GM12878 (cell line): Measurements from ENCODE around the gene PRF1. TPM values are rescaled to one million over a fixed set of nuclear protein-coding genes. Genes with fewer than 3 reads are reported as not detected.

Source experiments
- ATAC-seq: fragments of 200-7000 bp; cut with Tn5 transposase; 3 replicates; pipeline ENCODE4 v1.9.1; 2020; ENCODE audit warnings: mild to moderate bottlenecking, moderate library complexity
- BruUV-seq: library from RNA; stranded (reverse); fragments of 400-500 nt; replicated peaks from 2 replicates; lab custom pipeline; 2021; lab: Mats Ljungman, UMichigan
- CTCF ChIA-PET: fragments of 300-600 bp; sonication (Branson Sonifier 250); formaldehyde crosslinking; extraction: SDS; loops from one replicate; lab custom pipeline; 2021; ENCODE audit warnings: inconsistent platforms; lab: Yijun Ruan, JAX
- POLR2A ChIA-PET: fragments of 350-600 bp; formaldehyde crosslinking; extraction: SDS; loops from one replicate; lab custom pipeline; 2021; ENCODE audit warnings: inconsistent platforms; lab: Charles Lee
- RAD21 ChIA-PET: fragments of 300-600 bp; sonication (Branson Sonifier 250); formaldehyde crosslinking; loops from one replicate; lab custom pipeline; 2023; ENCODE audit warnings: antibody characterized with exemption; ENCODE audit not compliant: unreplicated experiment; lab: Charles Lee
- SMC1A ChIA-PET: fragments of 300-600 bp; sonication (Branson Sonifier 250); formaldehyde crosslinking; loops from one replicate; lab custom pipeline; 2023; ENCODE audit not compliant: unreplicated experiment, uncharacterized antibody; lab: Charles Lee
- DNase-seq: peaks from one replicate; pipeline ENCODE4 v3.0.0-alpha.2; 2011; ENCODE audit warnings: low read depth, low spot score
- FAIRE-seq: peaks from 3 replicates; lab custom pipeline; 2011; peaks lifted over from hg19 to GRCh38; lab: Jason Lieb, UNC
- H2AFZ ChIP-seq: 2 replicates; pipeline ENCODE4 v1.6.0; 2011; ENCODE audit warnings: low read depth, low read length, control low read depth; ENCODE audit not compliant: control insufficient read depth
- H3K27ac ChIP-seq: 2 replicates; pipeline ENCODE4 v1.5.1; 2011; ENCODE audit warnings: control low read depth; ENCODE audit not compliant: control insufficient read depth, insufficient read depth
- H3K27me3 ChIP-seq, 2 experiments: replicated peaks in 1 of 2; 2 replicates each; pipeline versions ENCODE4 v1.6.0 to v1.6.1; 2011; ENCODE audit warnings: low read length in 1 of 2; ENCODE audit not compliant: control insufficient read depth in 2 of 2, insufficient read depth in 2 of 2
- H3K36me3 ChIP-seq, 2 experiments: 2 replicates each; pipeline ENCODE4 v1.5.1; 2011; ENCODE audit warnings: low read length in 1 of 2; ENCODE audit not compliant: control insufficient read depth in 2 of 2, insufficient read depth in 2 of 2
- H3K4me1 ChIP-seq: 2 replicates; pipeline ENCODE4 v1.6.1; 2011; ENCODE audit warnings: mild to moderate bottlenecking, low read length, moderate library complexity, mixed read lengths; ENCODE audit not compliant: control insufficient read depth, insufficient read depth
- H3K4me2 ChIP-seq: 2 replicates; pipeline ENCODE4 v1.6.0; 2011; ENCODE audit warnings: control low read depth; ENCODE audit not compliant: control insufficient read depth, insufficient read depth
- H3K4me3 ChIP-seq: fragments of 200-600 bp; sonication (generic); 2 replicates; pipeline ENCODE4 v1.5.1; 2016
- H3K79me2 ChIP-seq: 2 replicates; pipeline ENCODE4 v1.6.0; 2011; ENCODE audit warnings: low read length; ENCODE audit not compliant: control insufficient read depth, insufficient read depth
- H3K9ac ChIP-seq: 2 replicates; pipeline ENCODE4 v1.8.0; 2011; ENCODE audit warnings: low read length, control low read depth, mixed read lengths; ENCODE audit not compliant: control insufficient read depth, insufficient read depth
- H3K9me3 ChIP-seq: replicated peaks from 3 replicates; pipeline ENCODE4 v1.5.1; 2011; ENCODE audit warnings: mild to moderate bottlenecking, low read length; ENCODE audit not compliant: control insufficient read depth, insufficient read depth
- H4K20me1 ChIP-seq: 2 replicates; pipeline ENCODE4 v1.6.0; 2011; ENCODE audit not compliant: control insufficient read depth, insufficient read depth
- BACH1 ChIP-seq: fragments of 450-650 bp; IDR thresholded peaks from 2 replicates; pipeline ENCODE4 v1.6.1; 2017; ENCODE audit warnings: mild to moderate bottlenecking, borderline replicate concordance
- CBFB ChIP-seq: IDR thresholded peaks from 2 replicates; pipeline ENCODE4 v1.6.1; 2016; ENCODE audit warnings: antibody characterized with exemption, low read depth
- CEBPB ChIP-seq, 2 experiments: fragments of 150-350 bp in 1 of 2; IDR thresholded peaks; 2 replicates each; pipeline ENCODE4 v1.6.1; 2012 to 2014; ENCODE audit warnings: low read depth in 2 of 2, low read length in 2 of 2, borderline replicate concordance in 1 of 2, inconsistent platforms in 1 of 2
- CTCF ChIP-seq, 3 experiments: IDR thresholded peaks in 2 of 3; conservative IDR thresholded peaks in 1 of 3; 2 replicates each; pipeline ENCODE4 v1.5.1; 2011; ENCODE audit warnings: low read depth in 3 of 3, low read length in 3 of 3, mild to moderate bottlenecking in 3 of 3, control low read depth in 2 of 3, moderate library complexity in 2 of 3, inconsistent platforms in 1 of 3, mixed read lengths in 1 of 3; ENCODE audit not compliant: control insufficient read depth in 2 of 3, insufficient read depth in 1 of 3; ENCODE audit errors: extremely low read depth in 1 of 3
- GABPA ChIP-seq: IDR thresholded peaks from 2 replicates; pipeline ENCODE4 v1.6.1; 2014; ENCODE audit warnings: antibody characterized with exemption, low read depth, mild to moderate bottlenecking, inconsistent platforms
- GATAD2B ChIP-seq: fragments of 450-650 bp; conservative IDR thresholded peaks from 2 replicates; pipeline ENCODE4 v1.6.1; 2017; ENCODE audit warnings: low read depth, mild to moderate bottlenecking, moderate library complexity
- HDGF ChIP-seq: fragments of 450-650 bp; IDR thresholded peaks from 2 replicates; pipeline ENCODE4 v1.6.1; 2016; ENCODE audit warnings: antibody characterized with exemption
- KAT2A ChIP-seq: conservative IDR thresholded peaks from 2 replicates; pipeline ENCODE4 v1.6.1; 2011; ENCODE audit warnings: low read depth, low read length; ENCODE audit not compliant: control insufficient read depth
- MAX ChIP-seq: IDR thresholded peaks from 2 replicates; pipeline ENCODE4 v1.6.1; 2012; ENCODE audit warnings: low read depth, low read length, improper control_type of control experiment
- NFYA ChIP-seq: IDR thresholded peaks from 2 replicates; pipeline ENCODE4 v1.6.1; 2011; ENCODE audit warnings: low read depth, mild to moderate bottlenecking, low read length, improper control_type of control experiment, borderline replicate concordance
- SKIL ChIP-seq: fragments of 450-650 bp; IDR thresholded peaks from 2 replicates; pipeline ENCODE4 v1.6.1; 2017; ENCODE audit warnings: mild to moderate bottlenecking, low read depth, inconsistent platforms; ENCODE audit not compliant: poor library complexity, severe bottlenecking
- SMAD5 ChIP-seq: IDR thresholded peaks from 2 replicates; pipeline ENCODE4 v1.6.1; 2016; ENCODE audit warnings: antibody characterized with exemption, low read depth
- SP1 ChIP-seq: IDR thresholded peaks from one replicate; pipeline ENCODE4 v1.6.1; 2011; ENCODE audit warnings: low read depth, low read length
- SPI1 ChIP-seq: IDR thresholded peaks from 2 replicates; pipeline ENCODE4 v1.6.1; 2011; ENCODE audit warnings: low read depth, mild to moderate bottlenecking, low read length, moderate library complexity, borderline replicate concordance; ENCODE audit not compliant: insufficient read depth
- ZBTB40 ChIP-seq: fragments of 450-650 bp; IDR thresholded peaks from 2 replicates; pipeline ENCODE4 v1.6.1; 2016; ENCODE audit warnings: mild to moderate bottlenecking, moderate library complexity, borderline replicate concordance
- ZNF274 ChIP-seq: IDR thresholded peaks from one replicate; pipeline ENCODE4 v1.8.0; 2011; ENCODE audit not compliant: insufficient read length, insufficient read depth
- WGBS: methylation state at CpG from one replicate; pipeline ENCODE4 v1.1.6; 2016; ENCODE audit warnings: low lambda C conversion rate; ENCODE audit not compliant: insufficient replicate concordance, insufficient coverage; ENCODE audit errors: missing lambda C conversion rate; 5-methylcytosine and 5-hydroxymethylcytosine counted together
- in situ Hi-C: fragments of 300-500 bp; cut with MboI; formaldehyde crosslinking; loops from 9 replicates; pipeline ENCODE4 v1.14.3; 2018; ENCODE audit warnings: mixed read lengths
- intact Hi-C: fragments of 100-400 bp; cut with micrococcal nuclease; formaldehyde crosslinking; loops from one replicate; pipeline ENCODE4 v1.14.2; 2022; ENCODE audit not compliant: unreplicated experiment
- polyA plus RNA-seq, 11 experiments: library from polyadenylated mRNA; depleted of rRNA in 4 of 11; unstranded in 6 of 11; stranded (reverse) in 5 of 11; fragments of >200 nt; fragmentation: Nextera tagmentation in 4 of 11; fragmentation: Illumina TruSeq in 1 of 11; extraction: Ambion mirVana in 4 of 11; extraction: Trizol in 1 of 11; gene quantifications; 1 replicate in 1 of 11; 2 replicates in 10 of 11; pipeline versions ENCODE4 v1.2.1 to v1.2.3, GENCODE V29; 2011 to 2016; ENCODE audit warnings: inconsistent platforms in 2 of 11, missing spikeins in 2 of 11, low read depth in 1 of 11
- total RNA-seq, 4 experiments: library from RNA; depleted of rRNA in 3 of 4; stranded (reverse); fragments of >200 nt in 3 of 4; fragmentation: Illumina TruSeq in 1 of 4; extraction: Trizol in 1 of 4; gene quantifications; 2 replicates each; pipeline versions ENCODE4 v1.2.1 to v1.2.3, GENCODE V29; 2013 to 2021

The PRF1 gene
- total and polyA plus RNA-seq, 10 of the 15 experiments (the other 5 are each of a cell fraction or from before 2014, with no cell fraction given): 0.84 to 15.7 (median 1.3) TPM

GRCh38 chr10:70584366-70584765 lies 18.2 kb downstream of the PRF1 start:
- BruUV-seq: no TSS peak
- SMC1A ChIA-PET: interaction anchor here (0.7 to 6.6 kb wide), 4 partner anchors 8 to 36 kb away, joined by 3 to 46 read pairs (median 5); no protein-coding TSS in a partner anchor
- no peak for TF ChIP-seq HDGF
- TF ChIP-seq SPI1: no peak
- no peak for TF ChIP-seq BACH1
- TF ChIP-seq CTCF (IDR thresholded peaks at IDR 0.05 in 2 of 3, conservative IDR thresholded peaks at IDR 0.05 in 1 of 3; ENCODE audit: control insufficient read depth in 2 of 3, extremely low read depth in 1 of 3, insufficient read depth in 1 of 3, low read depth in 3 of 3, low read length in 3 of 3): no peak
- TF ChIP-seq CBFB: no peak
- TF ChIP-seq NFYA: no peak
- TF ChIP-seq CEBPB (IDR thresholded peaks at IDR 0.05; ENCODE audit: borderline replicate concordance in 1 of 2, low read depth in 2 of 2, low read length in 2 of 2): no peak
- no peak for TF ChIP-seq KAT2A
- TF ChIP-seq ZNF274: no peak
- TF ChIP-seq MAX: no peak
- TF ChIP-seq GABPA: no peak
- no peak for TF ChIP-seq SMAD5
- no peak for TF ChIP-seq SKIL
- TF ChIP-seq ZBTB40: no peak
- no peak for TF ChIP-seq SP1
- TF ChIP-seq GATAD2B: no peak

More at GRCh38 chr10:70584366-70584765, 18.2 kb downstream of the PRF1 start:
- FAIRE-seq: peak; percentile 59
- no peak for DNase-seq
- ChIA-PET POLR2A (no interaction called here), CTCF (interaction anchor here (0.7 to 1.8 kb wide), 2 partner anchors 25 to 1681 kb away, joined by 3 to 5 read pairs; no protein-coding TSS in a partner anchor), RAD21 (no interaction called here)
- no peaks in the 10 kb centered on the region for H3K79me2 ChIP-seq
- no peaks in the 10 kb centered on the region for H3K27me3 ChIP-seq
- ATAC-seq: no peak
- H3K4me1 ChIP-seq: peaks cover 33% of the 10 kb centered on the region
- no peak overlapping the region for H3K9ac ChIP-seq
- in situ Hi-C loops: no loop called here
- no peak overlapping the region for H2AFZ ChIP-seq
- H3K9me3 ChIP-seq: no peaks in the 10 kb centered on the region
- H4K20me1 ChIP-seq: no peaks in the 10 kb centered on the region
- no peak overlapping the region for H3K4me2 ChIP-seq
- no peak overlapping the region for H3K4me3 ChIP-seq
- WGBS: 88% methylated on average over 11 of the region's 11 CpGs
- H3K36me3 ChIP-seq: no peaks in the 10 kb centered on the region
- H3K27ac ChIP-seq: no peak overlapping the region
- intact Hi-C loops: no loop called here
